OCI-M2 (cell line): ENCODE results near the gene SNX14.
A peak's percentile ranks its signal among the peaks of the same experiment; 100 is the strongest.
"Not testable (repeated sequence)": the region's sequence is repeated elsewhere in the genome, so short reads cannot be mapped to it uniquely, and the experiment has no call there.

ENCODE experiments used
- DNase-seq: peaks from one replicate; lab custom pipeline; 2025; ENCODE audit not compliant: unreplicated experiment; lab: John Stamatoyannopoulos, UW

The SNX14 gene

GRCh38 chr6:85593438-85594196 is at the start of gene SNX14:
Gene SNX14, minus strand, starts transcription at chr6:85593858. Its CDS starts 140 bp downstream, at chr6:85593718.
- peak; percentile 83 for DNase-seq

GRCh38 chr6:85642774-85643536 is 49.3 kb upstream of the SNX14 start, which contains the start of gene SYNCRIP:
Gene SYNCRIP, minus strand, starts transcription at chr6:85642886. Its CDS starts 1,447 bp downstream, at chr6:85641439.
- DNase-seq: peak; percentile 84

GRCh38 chr6:85641897-85642773 is 48.5 kb upstream of the SNX14 start:
- no peak for DNase-seq

GRCh38 chr6:85641522-85641896 is 47.9 kb upstream of the SNX14 start:
- DNase-seq: no peak

- DNase-seq: no peak
Observed at GRCh38 chr6:85640821-85641220, 47.2 kb upstream of the SNX14 start.

- DNase-seq: no peak
Observed at GRCh38 chr6:85637579-85637978, 43.9 kb upstream of the SNX14 start.

GRCh38 chr6:85632164-85632942 is 38.7 kb upstream of the SNX14 start:
- no peak for DNase-seq

GRCh38 chr6:85631117-85631516 is 37.5 kb upstream of the SNX14 start:
- DNase-seq: not testable (repeated sequence)

GRCh38 chr6:85628353-85628752 is 34.7 kb upstream of the SNX14 start:
- DNase-seq: no peak

GRCh38 chr6:85620308-85620707 is 26.6 kb upstream of the SNX14 start:
- no peak for DNase-seq

GRCh38 chr6:85614780-85615179 is 21.1 kb upstream of the SNX14 start:
- no peak for DNase-seq

GRCh38 chr6:85612690-85613474 is 19.2 kb upstream of the SNX14 start:
- no peak for DNase-seq

- no peak for DNase-seq
Observed at GRCh38 chr6:85610182-85610895, 16.7 kb upstream of the SNX14 start.

- no peak for DNase-seq
Observed at GRCh38 chr6:85602100-85602499, 8.4 kb upstream of the SNX14 start.

GRCh38 chr6:85600713-85601313 is 7.2 kb upstream of the SNX14 start:
- no peak for DNase-seq

GRCh38 chr6:85594197-85594930 is 706 bp upstream of the SNX14 start:
- DNase-seq: no peak

GRCh38 chr6:85592033-85592432 is 1.6 kb downstream of the SNX14 start:
- DNase-seq: no peak

- DNase-seq: no peak
Observed at GRCh38 chr6:85591207-85591606, 2.5 kb downstream of the SNX14 start.
